Measurements from ENCODE around the gene NACC1.

The NACC1 gene

GRCh38 chr19:13099073-13099999 is 18.7 kb upstream of the NACC1 start:
- DNase-seq (ENCODE audit: insufficient read length, low spot score), result no peak
- no peak for FAIRE-seq

DNA sequence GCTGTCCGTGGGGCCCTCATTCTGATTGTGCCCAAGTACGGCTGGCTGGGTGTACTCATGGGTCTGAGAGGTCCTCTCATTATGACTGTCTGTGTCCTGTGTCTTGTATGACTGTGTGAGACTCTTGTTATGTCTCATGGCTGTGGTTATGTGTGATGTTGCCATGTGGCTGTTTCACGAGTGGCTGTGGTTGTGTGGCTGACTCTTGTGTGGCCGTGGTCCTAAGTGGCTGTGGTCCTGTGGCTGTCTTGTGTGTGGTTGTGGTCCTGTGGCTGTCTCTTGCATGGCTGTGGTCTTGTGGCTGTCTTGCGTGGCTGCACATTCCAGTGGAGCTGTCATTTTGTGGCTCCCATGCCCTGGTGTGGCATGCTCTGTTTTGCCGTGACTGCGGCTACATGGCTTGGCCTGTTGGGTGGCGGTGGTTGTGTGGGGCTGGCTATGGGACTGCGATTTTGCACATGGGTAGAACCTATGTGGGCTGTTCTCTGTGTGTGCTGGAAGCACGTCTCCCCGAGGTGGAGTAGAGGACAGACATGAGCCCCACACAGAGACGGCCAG is 18.0 kb upstream of the NACC1 start:
- DNase-seq (ENCODE audit: insufficient read length, low spot score) (no peak), FAIRE-seq (no peak)

GRCh38 chr19:13100841-13101589 is 17.0 kb upstream of the NACC1 start:
- no peak for DNase-seq (ENCODE audit: insufficient read length, low spot score)
- FAIRE-seq, result no peak

GRCh38 chr19:13101590-13102415 is 16.3 kb upstream of the NACC1 start:
- no peak for FAIRE-seq
- no peak for DNase-seq (ENCODE audit: insufficient read length, low spot score)

DNA sequence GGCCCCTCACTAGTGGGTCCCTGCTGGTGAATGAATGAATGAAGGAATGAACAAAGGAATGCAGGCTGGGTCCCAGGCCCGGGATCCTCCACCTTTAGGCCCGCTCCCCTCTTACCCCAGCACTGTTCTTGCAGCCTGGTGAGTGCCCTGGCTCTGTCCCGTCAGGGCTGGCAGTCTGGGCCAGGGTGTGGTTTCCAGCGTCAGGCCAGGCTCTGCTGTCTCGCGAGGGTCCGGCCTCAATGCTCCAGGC is 15.7 kb upstream of the NACC1 start:
- DNase-seq (ENCODE audit: insufficient read length, low spot score) (no peak), FAIRE-seq (no peak)

DNA sequence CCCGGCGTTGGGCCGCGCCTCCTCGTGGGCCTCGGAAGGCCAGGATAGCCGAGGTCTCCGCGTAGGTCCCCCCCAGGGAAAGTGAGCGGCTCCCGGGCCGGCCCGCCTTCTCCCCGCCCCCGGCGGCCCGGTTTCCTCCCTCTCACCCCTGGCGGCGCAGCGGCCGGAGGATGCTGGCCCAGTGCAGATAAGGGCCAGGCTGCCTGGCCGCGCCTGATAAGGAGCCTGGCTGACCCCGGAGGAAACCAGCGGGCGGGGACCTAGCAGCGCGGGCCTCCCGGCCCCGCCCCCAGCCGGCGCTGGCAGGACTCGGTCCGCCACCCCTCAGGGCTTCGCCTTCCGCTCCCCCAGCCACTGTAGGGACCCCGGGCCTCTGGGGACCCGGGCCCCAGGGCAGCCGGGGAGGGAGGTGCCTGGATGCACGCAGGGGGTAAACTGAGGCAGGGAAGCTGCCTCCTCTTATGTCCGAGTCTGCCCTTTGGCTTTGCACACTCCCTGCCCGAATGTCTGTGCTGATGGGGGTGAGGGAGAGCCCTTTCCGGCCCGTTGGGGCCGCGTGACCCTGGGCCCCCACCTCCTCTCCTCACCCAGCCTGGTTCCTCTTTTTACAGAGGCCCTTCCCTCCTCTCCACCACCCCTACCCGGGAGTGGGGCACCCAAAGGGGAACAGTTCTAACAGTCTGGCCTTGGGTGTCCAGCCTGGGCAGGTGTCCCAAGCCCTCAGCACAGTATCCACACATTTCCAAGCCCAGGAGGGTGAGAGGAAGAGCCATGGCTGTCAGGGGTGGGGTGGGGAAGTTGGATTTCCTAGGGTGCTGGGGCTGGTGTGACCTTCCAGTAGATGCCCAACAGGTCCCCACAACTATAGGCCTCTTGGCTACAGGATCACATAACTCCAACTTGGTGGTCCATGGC is 15.1 kb upstream of the NACC1 start, which contains the start of gene LYL1:
Gene LYL1 (minus strand): TSS at position 193 of the 915 bp plus-strand sequence. CDS start 1,687 bp downstream, outside the sequence.
- FAIRE-seq, result no peak
- no peak for DNase-seq (ENCODE audit: insufficient read length, low spot score)

DNA sequence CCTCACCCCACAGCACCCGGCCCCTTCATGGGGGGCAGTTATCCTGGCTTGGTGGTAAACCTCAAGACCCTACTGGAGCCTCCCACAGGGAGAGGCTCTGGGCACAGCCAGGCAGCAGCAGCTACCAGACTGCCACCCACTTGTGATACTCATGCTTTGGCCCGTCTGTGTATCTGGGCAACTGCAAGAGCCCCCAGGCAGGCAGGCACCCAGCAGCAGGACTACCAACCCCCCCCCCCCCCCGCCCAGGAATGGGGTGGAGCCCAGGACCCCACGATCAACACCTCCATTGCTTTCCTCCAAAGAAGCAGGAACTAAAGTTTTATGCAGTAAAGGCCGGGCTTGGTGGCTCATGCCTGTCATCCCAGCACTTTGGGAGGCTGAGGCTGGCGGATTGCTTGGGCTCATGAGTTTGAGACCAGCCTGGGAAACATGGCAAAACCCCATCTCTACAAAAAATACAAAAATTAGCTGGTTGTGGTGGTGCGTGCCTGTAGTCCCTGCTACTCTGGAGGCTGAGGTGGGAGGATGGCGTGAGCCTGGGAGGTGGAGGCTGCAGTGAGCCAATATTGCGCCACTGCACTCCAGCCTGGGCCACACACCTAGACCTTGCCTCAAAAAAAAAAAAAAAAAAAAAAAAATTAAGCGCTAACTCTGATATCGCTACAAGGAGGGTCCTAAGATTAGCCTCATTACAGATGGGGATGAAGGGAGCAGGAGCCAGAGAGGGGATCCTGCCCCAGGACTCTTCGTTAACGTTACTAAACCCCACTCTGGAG is 14.3 kb upstream of the NACC1 start:
- FAIRE-seq (no peak), DNase-seq (ENCODE audit: insufficient read length, low spot score) (no peak)

- no peak for DNase-seq (ENCODE audit: insufficient read length, low spot score)
- no peak for FAIRE-seq
These were observed 13.7 kb upstream of the NACC1 start for GRCh38 chr19:13104360-13104847.

GRCh38 chr19:13104848-13105711 is 13.0 kb upstream of the NACC1 start:
- DNase-seq (ENCODE audit: insufficient read length, low spot score), result no peak

DNA sequence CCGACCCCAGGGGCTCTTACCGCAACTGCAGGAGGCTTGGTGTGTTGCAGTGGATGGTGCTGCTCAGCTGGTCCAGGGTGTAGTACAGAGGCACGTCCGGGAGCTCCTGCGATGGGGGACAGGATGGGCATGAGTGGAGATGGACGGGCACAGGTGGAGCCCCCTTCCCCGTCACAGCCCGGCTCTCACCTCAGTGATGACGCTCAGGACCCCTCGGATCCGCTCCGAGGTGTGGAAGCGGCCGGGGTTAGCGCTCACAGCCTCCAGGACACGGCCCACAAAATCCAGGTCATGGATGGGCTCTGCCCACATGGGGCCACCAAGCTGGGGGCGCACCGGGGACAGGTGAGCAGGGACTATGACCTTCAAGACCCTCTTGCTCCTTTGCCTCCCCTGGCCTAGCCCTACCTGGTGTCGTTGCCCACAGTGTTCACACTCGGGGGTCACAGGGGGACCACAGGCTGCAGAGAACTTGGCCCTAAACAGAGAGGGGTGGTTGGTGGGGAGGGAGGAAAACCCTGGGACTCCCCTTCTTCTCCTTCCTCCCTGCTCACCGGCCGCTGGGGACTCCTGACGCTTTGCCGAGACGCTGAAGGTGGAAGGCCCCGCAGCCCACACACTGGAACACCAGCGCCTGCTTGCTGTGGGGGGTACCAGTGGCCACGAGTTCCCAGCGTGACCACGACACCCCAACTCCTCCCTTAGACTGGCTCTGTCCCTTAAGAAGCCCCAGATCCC is 8.5 kb upstream of the NACC1 start:
- FAIRE-seq, result no peak
- no peak for DNase-seq (ENCODE audit: insufficient read length, low spot score)

More at GRCh38 chr19:13104848-13105711, 13.0 kb upstream of the NACC1 start:
- no peak for FAIRE-seq

GRCh38 chr19:13110099-13110610 is 7.9 kb upstream of the NACC1 start:
- FAIRE-seq (no peak), DNase-seq (ENCODE audit: insufficient read length, low spot score) (no peak)

DNA sequence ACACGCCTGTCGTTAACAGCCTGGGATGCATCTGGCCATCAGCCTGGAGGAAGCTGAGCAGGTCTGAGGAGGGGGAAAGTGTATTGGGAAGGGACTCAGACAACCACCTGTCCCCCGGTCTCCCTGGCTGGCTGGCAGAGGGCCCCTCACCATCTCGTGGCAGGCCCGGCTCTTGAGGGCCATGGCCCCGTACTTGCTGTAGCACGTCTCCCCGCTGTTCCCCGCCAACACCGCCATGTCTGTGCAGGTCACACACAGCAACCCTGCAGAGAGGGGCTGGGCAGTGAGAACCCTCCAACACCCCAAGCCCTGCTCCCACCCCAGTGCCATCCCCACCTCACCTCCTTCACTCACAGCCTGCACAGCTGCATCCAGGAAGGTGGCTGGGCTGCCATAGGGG is 5.5 kb upstream of the NACC1 start:
- no peak for DNase-seq (ENCODE audit: insufficient read length, low spot score)
- no peak for FAIRE-seq

DNA sequence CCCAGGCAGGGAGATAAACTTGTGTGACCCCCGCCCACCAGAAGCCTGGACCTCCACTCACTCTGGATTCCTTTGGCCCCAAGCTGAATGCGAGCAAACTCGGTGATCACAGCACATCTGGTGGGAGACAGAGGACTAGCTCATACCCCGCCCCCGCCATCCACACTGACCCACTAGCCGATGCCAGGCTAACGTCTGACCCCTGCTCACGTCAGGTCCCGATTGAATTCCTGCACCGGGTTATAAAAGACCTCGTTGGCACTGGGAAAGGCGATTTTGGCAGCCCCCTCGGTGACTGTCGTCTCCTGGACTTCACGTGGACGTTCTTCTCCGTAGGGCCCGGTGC is 2.2 kb upstream of the NACC1 start:
- DNase-seq (ENCODE audit: insufficient read length, low spot score) (no peak), FAIRE-seq (no peak)

- DNase-seq (ENCODE audit: insufficient read length, low spot score) (peak; percentile 98), FAIRE-seq (peak; percentile 90)
These were observed 1.5 kb upstream of the NACC1 start, which contains the start of gene TRMT1 for GRCh38 chr19:13116282-13117175. Gene TRMT1 (minus strand): TSS chr19:13116740. CDS start chr19:13116399, 341 bp downstream.

- DNase-seq (ENCODE audit: insufficient read length, low spot score), result no peak
- no peak for FAIRE-seq
These were observed 790 bp upstream of the NACC1 start for GRCh38 chr19:13117176-13117771.
